Retina (tissue), 1 donor: ENCODE data around the gene TBC1D17.

Source experiments
- DNase-seq: peaks from one replicate; pipeline ENCODE4 v3.0.0-alpha.2; 2016

Gene TBC1D17

GRCh38 chr19:49877020-49877878 is at the start of gene TBC1D17, which contains the start of gene AKT1S1:
Gene TBC1D17, plus strand, starts transcription at chr19:49877702. Its CDS starts 22 bp downstream, at chr19:49877724.
Gene AKT1S1, minus strand, starts transcription at chr19:49877355. Its CDS starts 4,060 bp downstream, at chr19:49873295.
- peak; percentile 100 for DNase-seq

GRCh38 chr19:49829200-49829599 is 48.3 kb upstream of the TBC1D17 start:
- DNase-seq: no peak

GRCh38 chr19:49829721-49830120 is 47.8 kb upstream of the TBC1D17 start:
- DNase-seq: no peak

GRCh38 chr19:49830766-49831165 is 46.7 kb upstream of the TBC1D17 start:
- DNase-seq: no peak

- DNase-seq: no peak
Observed at GRCh38 chr19:49831592-49831991, 45.9 kb upstream of the TBC1D17 start.

- DNase-seq: no peak
Observed at GRCh38 chr19:49832556-49832955, 44.9 kb upstream of the TBC1D17 start.

- no peak for DNase-seq
Observed at GRCh38 chr19:49833599-49833998, 43.9 kb upstream of the TBC1D17 start.

- DNase-seq: no peak
Observed at GRCh38 chr19:49835562-49835961, 41.9 kb upstream of the TBC1D17 start.

- DNase-seq: no peak
Observed at GRCh38 chr19:49836176-49837008, 41.1 kb upstream of the TBC1D17 start.

- no peak for DNase-seq
Observed at GRCh38 chr19:49837009-49837310, 40.5 kb upstream of the TBC1D17 start.

GRCh38 chr19:49837425-49837824 is 40.1 kb upstream of the TBC1D17 start:
- DNase-seq: no peak

GRCh38 chr19:49838885-49839588 is 38.5 kb upstream of the TBC1D17 start:
- DNase-seq: no peak

- no peak for DNase-seq
Observed at GRCh38 chr19:49839713-49840112, 37.8 kb upstream of the TBC1D17 start.

- no peak for DNase-seq
Observed at GRCh38 chr19:49840321-49840720, 37.2 kb upstream of the TBC1D17 start.

- DNase-seq: no peak
Observed at GRCh38 chr19:49840736-49841249, 36.7 kb upstream of the TBC1D17 start.

- DNase-seq: no peak
Observed at GRCh38 chr19:49843265-49843664, 34.2 kb upstream of the TBC1D17 start.

GRCh38 chr19:49844138-49845095 is 33.1 kb upstream of the TBC1D17 start:
- no peak for DNase-seq

- DNase-seq: no peak
Observed at GRCh38 chr19:49845414-49845813, 32.1 kb upstream of the TBC1D17 start.

- no peak for DNase-seq
Observed at GRCh38 chr19:49846408-49846807, 31.1 kb upstream of the TBC1D17 start.

- DNase-seq: no peak
Observed at GRCh38 chr19:49847731-49848696, 29.5 kb upstream of the TBC1D17 start.

- DNase-seq: no peak
Observed at GRCh38 chr19:49848938-49849337, 28.6 kb upstream of the TBC1D17 start.
